Upper lobe of right lung (tissue), 1 donor: ENCODE results near the gene ADAMTS4. TPM values are rescaled to one million over a fixed set of nuclear protein-coding genes. Genes with fewer than 3 reads are reported as not detected.

Experiments used
- ATAC-seq: fragments of 200-7000 bp; cut with Tn5 transposase; one replicate; pipeline ENCODE4 v1.9.1; 2020; ENCODE audit warnings: mild to moderate bottlenecking, moderate library complexity
- DNase-seq: peaks from one replicate; pipeline ENCODE4 v3.0.0-alpha.2; 2020
- H3K27ac ChIP-seq: fragments of 200-600 bp; one replicate; pipeline ENCODE4 v1.8.0; 2022
- H3K27me3 ChIP-seq: fragments of 200-600 bp; one replicate; pipeline ENCODE4 v1.8.0; 2022; ENCODE audit warnings: mild to moderate bottlenecking
- H3K36me3 ChIP-seq: fragments of 200-600 bp; one replicate; pipeline ENCODE4 v1.8.0; 2022
- H3K4me1 ChIP-seq: fragments of 200-600 bp; one replicate; pipeline ENCODE4 v1.8.0; 2022
- H3K4me3 ChIP-seq: fragments of 200-600 bp; one replicate; pipeline ENCODE4 v1.8.0; 2022; ENCODE audit warnings: mild to moderate bottlenecking
- H3K9me3 ChIP-seq: fragments of 200-600 bp; one replicate; pipeline ENCODE4 v1.8.0; 2022
- intact Hi-C: fragments of 100-400 bp; cut with DNase I; formaldehyde crosslinking; loops from one replicate; pipeline ENCODE4 v1.11.0; 2022
- total RNA-seq: library from RNA; stranded (reverse); fragmentation: NEBNext Ultra II Directional; extraction: Animal tissue kit (Norgen Biotek cat#: 25700); gene quantifications from one replicate; pipeline ENCODE4 v1.2.1, GENCODE V29; 2021
- TF ChIP-seq, protein P1 (sequence below): fragments of 200-600 bp; IDR thresholded peaks from one replicate; pipeline ENCODE4 v1.8.0; 2022; ENCODE audit warnings: antibody characterized with exemption
- donor health status: DM: no; HTN: yes; CAD: no; lungs with severe emphysema.

ADAMTS4 gene
- total RNA-seq, 1 donor from 2014 or later = 7.8 TPM

DNA sequence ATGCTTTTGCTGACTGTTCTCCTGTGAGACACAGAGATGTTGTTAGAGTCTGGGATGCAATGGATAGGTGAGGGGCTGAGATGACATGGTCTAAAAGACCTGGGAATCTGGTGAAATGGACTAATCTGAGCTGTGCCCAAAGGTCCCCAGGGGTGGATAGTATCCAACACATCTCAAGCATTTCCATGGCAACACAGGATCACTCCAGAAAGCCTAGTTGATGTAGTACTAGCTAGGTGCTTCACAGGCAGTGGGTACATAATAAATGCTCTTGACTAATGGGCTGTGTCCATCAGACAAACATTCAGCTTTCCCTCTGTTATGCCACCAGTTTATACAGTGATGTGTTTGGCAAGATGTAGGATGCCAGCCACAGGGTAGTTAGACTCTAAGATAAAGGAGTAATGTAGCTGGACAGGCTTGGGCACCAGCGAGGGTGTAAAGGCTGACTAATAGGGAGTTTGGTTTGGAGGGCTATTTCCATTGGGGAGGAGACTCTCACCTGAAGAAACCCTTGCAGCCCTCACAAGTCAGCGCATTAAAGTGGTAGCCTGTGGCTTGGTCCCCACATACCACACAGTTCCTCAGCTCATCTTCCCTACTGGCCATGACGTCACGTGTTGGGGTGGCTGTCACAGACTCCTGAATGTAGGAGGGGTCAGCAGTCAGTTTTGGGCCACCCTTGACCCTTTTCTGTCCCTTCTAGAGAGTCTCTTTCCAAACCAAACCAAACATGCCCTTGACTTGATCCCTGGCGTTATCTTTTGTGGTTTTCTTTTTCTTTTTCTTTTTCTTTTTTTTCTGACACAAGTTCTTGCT is 37.3 kb upstream of the ADAMTS4 start:
- TF ChIP-seq, protein P1, sequence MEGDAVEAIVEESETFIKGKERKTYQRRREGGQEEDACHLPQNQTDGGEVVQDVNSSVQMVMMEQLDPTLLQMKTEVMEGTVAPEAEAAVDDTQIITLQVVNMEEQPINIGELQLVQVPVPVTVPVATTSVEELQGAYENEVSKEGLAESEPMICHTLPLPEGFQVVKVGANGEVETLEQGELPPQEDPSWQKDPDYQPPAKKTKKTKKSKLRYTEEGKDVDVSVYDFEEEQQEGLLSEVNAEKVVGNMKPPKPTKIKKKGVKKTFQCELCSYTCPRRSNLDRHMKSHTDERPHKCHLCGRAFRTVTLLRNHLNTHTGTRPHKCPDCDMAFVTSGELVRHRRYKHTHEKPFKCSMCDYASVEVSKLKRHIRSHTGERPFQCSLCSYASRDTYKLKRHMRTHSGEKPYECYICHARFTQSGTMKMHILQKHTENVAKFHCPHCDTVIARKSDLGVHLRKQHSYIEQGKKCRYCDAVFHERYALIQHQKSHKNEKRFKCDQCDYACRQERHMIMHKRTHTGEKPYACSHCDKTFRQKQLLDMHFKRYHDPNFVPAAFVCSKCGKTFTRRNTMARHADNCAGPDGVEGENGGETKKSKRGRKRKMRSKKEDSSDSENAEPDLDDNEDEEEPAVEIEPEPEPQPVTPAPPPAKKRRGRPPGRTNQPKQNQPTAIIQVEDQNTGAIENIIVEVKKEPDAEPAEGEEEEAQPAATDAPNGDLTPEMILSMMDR = no peak
- intact Hi-C loops = no loop called here
- no peak for ATAC-seq

DNA sequence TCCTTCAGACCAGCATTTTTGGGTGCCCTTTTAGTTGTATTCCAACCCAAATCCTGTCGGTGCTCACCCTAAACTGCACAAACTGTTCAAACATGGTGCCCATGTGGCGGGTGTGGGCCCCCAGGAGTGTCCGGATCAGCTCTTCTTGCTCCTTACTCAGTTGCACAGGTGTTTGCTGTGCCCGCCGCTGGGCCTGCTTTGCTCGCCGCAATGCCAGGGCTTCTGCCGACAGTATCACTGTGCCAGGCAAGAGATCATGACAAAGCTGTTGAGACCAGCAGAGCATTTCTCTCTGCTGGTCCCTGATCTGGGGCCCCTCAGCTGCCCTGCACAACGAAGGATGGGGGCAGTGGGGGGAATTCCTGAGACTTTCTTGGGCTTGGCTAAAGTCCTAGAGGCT is 34.2 kb upstream of the ADAMTS4 start:
- H3K4me1 ChIP-seq = no peaks in the 10 kb centered on the region
- TF ChIP-seq, protein P1 = no peak
- no peak overlapping the region for H3K27ac ChIP-seq
- peaks cover 19% of the 10 kb centered on the region for H3K36me3 ChIP-seq
- DNase-seq = no peak
- ATAC-seq = no peak
- intact Hi-C loops = no loop called here
- H3K27me3 ChIP-seq = no peaks in the 10 kb centered on the region
- H3K4me3 ChIP-seq = no peak overlapping the region
- H3K9me3 ChIP-seq = no peaks in the 10 kb centered on the region

More for the DNA sequence above, 37.3 kb upstream of the ADAMTS4 start:
- DNase-seq = no peak
- Histone ChIP-seq H3K4me1 (no peaks in the 10 kb centered on the region), H3K27me3 (no peaks in the 10 kb centered on the region), H3K27ac (no peak overlapping the region), H3K9me3 (no peaks in the 10 kb centered on the region), H3K36me3 (no peaks in the 10 kb centered on the region), H3K4me3 (no peak overlapping the region)

DNA sequence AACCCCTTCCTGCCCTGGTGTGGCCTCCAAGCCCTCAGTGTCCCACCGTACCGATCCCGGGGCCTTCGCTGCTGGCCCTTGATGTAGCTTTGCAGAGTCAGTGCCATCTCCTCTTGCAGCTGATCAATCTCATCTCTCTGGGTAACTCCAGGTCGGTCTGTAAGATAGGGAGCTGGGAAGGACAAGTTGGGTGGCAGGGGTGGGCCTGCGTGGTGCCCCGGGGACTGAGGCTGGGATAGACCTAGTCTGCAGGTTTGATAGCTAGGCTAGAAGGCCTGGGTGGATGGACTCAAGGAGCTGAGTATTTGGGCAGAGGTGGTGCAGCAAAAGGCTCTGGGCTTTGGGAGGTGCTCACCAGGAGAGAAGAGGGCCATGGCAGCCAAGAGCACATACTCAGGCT is 31.9 kb upstream of the ADAMTS4 start:
- TF ChIP-seq, protein P1 = no peak
- DNase-seq (no peak), ATAC-seq (no peak)
- no peak overlapping the region for H3K4me3 ChIP-seq
- intact Hi-C loops = no loop called here
- no peaks in the 10 kb centered on the region for H3K9me3 ChIP-seq
- peaks cover 14% of the 10 kb centered on the region for H3K4me1 ChIP-seq
- H3K27ac ChIP-seq = no peak overlapping the region
- peaks cover 22% of the 10 kb centered on the region for H3K36me3 ChIP-seq
- no peaks in the 10 kb centered on the region for H3K27me3 ChIP-seq

DNA sequence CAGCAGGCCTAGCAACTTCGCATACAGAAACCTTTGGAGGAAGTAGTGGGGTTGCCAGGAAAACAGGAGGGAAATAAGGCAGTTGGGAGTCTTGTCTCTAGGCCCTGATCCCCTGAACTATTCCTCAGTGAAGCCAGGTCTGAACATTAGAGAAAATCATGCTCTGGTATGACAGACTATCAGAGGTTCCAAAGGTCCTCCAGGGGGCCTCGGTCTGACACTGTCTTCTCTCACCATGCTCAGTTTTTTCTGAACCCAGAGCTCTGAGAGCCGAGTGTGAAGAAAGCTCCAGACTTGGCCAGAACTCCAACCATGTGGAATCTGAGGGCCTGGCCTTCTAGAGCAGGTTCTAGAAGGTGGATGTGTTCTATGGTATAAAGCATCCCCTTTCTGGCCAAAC is 31.0 kb upstream of the ADAMTS4 start:
- DNase-seq = no peak
- no peak for ATAC-seq
- Histone ChIP-seq H3K9me3 (no peaks in the 10 kb centered on the region), H3K4me1 (peaks cover 20% of the 10 kb centered on the region), H3K27ac (no peak overlapping the region), H3K4me3 (no peak overlapping the region), H3K36me3 (peaks cover 22% of the 10 kb centered on the region), H3K27me3 (no peaks in the 10 kb centered on the region)
- intact Hi-C loops = loop anchor here (10.0 kb wide), 1 partner anchor 155 kb away; no protein-coding TSS in a partner anchor
- TF ChIP-seq, protein P1 = no peak

DNA sequence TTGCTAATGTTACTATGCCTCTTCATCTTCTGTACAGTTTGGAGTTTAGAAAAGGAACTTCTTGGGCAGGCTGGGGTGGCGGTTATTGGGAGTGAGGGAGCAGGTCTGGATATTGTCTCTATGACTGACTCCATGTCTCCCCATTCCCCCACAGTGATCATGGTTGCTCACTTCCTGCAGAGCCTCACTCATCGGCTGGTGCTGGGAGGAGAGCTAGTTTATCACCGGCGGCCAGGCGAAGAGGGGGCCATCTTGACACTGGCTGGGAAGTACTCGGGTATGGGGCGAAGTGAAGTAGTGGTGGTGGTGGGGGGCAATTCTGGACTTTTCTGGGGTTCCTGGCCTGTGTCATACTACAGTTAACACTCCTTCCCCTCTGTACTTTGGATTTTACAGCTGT is 29.2 kb upstream of the ADAMTS4 start:
- DNase-seq = no peak
- Histone ChIP-seq H3K4me3 (no peak overlapping the region), H3K4me1 (peaks cover 21% of the 10 kb centered on the region), H3K9me3 (no peaks in the 10 kb centered on the region), H3K27me3 (no peaks in the 10 kb centered on the region), H3K27ac (peak overlapping the region; percentile 37), H3K36me3 (peaks cover 22% of the 10 kb centered on the region)
- TF ChIP-seq, protein P1 = no peak
- no peak for ATAC-seq
- intact Hi-C loops = loop anchor here (10.0 kb wide), 1 partner anchor 157 kb away; no protein-coding TSS in a partner anchor
